Measurements from ENCODE around the gene SYT12. TPM values are rescaled to one million over a fixed set of nuclear protein-coding genes. Genes with fewer than 3 reads are reported as not detected.

The SYT12 gene
- total and polyA plus RNA-seq, 2 of the 4 experiments (the other 2 are of a cell fraction) = 0.54 to 0.74 TPM

GRCh38 chr11:67027483-67027930, 4.6 kb downstream of the SYT12 start:
- Histone ChIP-seq H2BK20ac (ENCODE audit: low read depth, low read length) (no peak overlapping the region), H3K14ac (replicated peaks; ENCODE audit: low read depth, low read length) (no peak overlapping the region), H4K20me1 (ENCODE audit: insufficient read depth, low read length) (peaks cover 7% of the 10 kb centered on the region; the same call in 1 of the 2 replicates), H2BK5ac (ENCODE audit: low read depth, low read length, poor library complexity, severe bottlenecking) (no peak overlapping the region), H3K9me1 (ENCODE audit: insufficient read depth, low read length) (peaks cover 8% of the 10 kb centered on the region), H3K4me3 (ENCODE audit: insufficient read depth, low read depth, low read length) (no peak overlapping the region), H2AK5ac (ENCODE audit: low read depth, low read length) (no peak overlapping the region), H3K4me2 (ENCODE audit: low read depth, low read length) (no peak overlapping the region), H3K18ac (ENCODE audit: low read depth, low read length) (no peak overlapping the region), H2AK9ac (replicated peaks; ENCODE audit: low read depth, low read length, poor library complexity) (no peak overlapping the region), H4K8ac (ENCODE audit: low read depth in 2 of 2, low read length in 2 of 2) (no peak overlapping the region), H2AFZ (replicated peaks; ENCODE audit: low read length, poor library complexity) (no peak overlapping the region), H3K9me3 (ENCODE audit: control insufficient read depth, insufficient read depth, low read length) (no peaks in the 10 kb centered on the region), H3K23ac (ENCODE audit: low read depth, low read length) (no peak overlapping the region), H3K36me3 (ENCODE audit: control insufficient read depth, insufficient read depth, low read length) (no peaks in the 10 kb centered on the region), H3K4ac (ENCODE audit: low read depth, low read length) (no peak overlapping the region), H3K79me1 (ENCODE audit: low read depth in 1 of 2, low read length in 2 of 2) (no peaks in the 10 kb centered on the region), H3K27me3 (ENCODE audit: control insufficient read depth, insufficient read depth, low read length) (peaks cover 13% of the 10 kb centered on the region), H4K91ac (ENCODE audit: insufficient read depth, low read depth, low read length) (no peak overlapping the region), H3K56ac (ENCODE audit: extremely low read depth, insufficient read depth, low read length) (no peak overlapping the region), H2BK120ac (ENCODE audit: low read depth, low read length) (no peak overlapping the region), H3K4me1 (ENCODE audit: control insufficient read depth, insufficient read depth, low read length) (peaks cover 12% of the 10 kb centered on the region), H2BK15ac (ENCODE audit: low read depth, low read length) (no peak overlapping the region), H4K5ac (ENCODE audit: low read depth, low read length) (no peak overlapping the region), H3K27ac (ENCODE audit: insufficient read depth, low read length) (no peak overlapping the region), H3K9ac (ENCODE audit: low read depth, low read length) (no peak overlapping the region)
- no peak for ATAC-seq (ENCODE audit: low read depth)
- in situ Hi-C loops (cut with MboI; ENCODE audit: low sequenced_read_pairs) = no loop called here
- POLR2A ChIA-PET (ENCODE audit: unreplicated experiment) = no interaction called here
- DNase-seq = no peak
- TF ChIP-seq, protein P1, sequence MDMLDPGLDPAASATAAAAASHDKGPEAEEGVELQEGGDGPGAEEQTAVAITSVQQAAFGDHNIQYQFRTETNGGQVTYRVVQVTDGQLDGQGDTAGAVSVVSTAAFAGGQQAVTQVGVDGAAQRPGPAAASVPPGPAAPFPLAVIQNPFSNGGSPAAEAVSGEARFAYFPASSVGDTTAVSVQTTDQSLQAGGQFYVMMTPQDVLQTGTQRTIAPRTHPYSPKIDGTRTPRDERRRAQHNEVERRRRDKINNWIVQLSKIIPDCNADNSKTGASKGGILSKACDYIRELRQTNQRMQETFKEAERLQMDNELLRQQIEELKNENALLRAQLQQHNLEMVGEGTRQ (IDR thresholded peaks at IDR 0.05; ENCODE audit: low read depth, low read length) = no peak
- TF ChIP-seq RCOR1 (IDR thresholded peaks at IDR 0.05; ENCODE audit: insufficient replicate concordance, low read length) (no peak), MAFK (IDR thresholded peaks at IDR 0.05; ENCODE audit: low read depth, low read length) (no peak)
- intact Hi-C loops (cut with micrococcal nuclease) = no loop called here
- WGBS, 2 experiments (ENCODE audit: extremely low coverage in 2 of 2, insufficient read length in 1 of 2) = 91% methylated on average over 7 of the region's 12 CpGs; no CpG with 5 or more reads in 1 of the 2 experiments
- dilution Hi-C loops (cut with HindIII; ENCODE audit: low sequenced_read_pairs, unreplicated experiment) = no loop called here
- no TSS peak for BruUV-seq (replicated peaks)
- CTCF ChIA-PET = no interaction called here
